ENCODE data around the gene UNC5B.
"Not testable (repeated sequence)": the region's sequence is repeated elsewhere in the genome, so short reads cannot be mapped to it uniquely, and the experiment has no call there.

UNC5B gene

DNA sequence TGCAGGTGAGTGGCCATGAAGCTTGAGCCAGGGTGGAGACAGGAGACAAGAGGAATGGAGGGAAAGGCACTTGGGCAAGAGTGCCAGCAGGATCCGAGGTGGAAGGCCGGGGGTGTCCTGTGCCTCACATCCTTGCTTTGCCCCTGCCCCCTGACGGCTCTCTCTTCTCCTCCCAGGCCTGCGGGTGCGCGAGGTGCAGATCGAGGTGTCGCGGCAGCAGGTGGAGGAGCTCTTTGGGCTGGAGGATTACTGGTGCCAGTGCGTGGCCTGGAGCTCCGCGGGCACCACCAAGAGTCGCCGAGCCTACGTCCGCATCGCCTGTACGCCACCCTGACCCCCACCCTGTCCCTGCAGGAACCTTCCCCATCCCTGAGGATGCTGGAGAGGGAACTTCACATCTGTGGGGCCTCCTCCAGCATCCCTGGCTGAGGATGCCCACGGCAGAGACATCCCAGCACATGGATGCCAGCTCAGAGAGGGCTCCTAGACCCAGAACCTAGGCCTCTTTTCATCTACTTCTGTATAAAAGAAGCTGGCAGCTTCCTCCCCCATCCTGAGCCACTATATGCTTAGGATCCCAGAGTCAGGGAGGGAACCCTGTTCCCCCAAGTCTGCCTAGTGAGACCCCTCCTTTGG is 72.3 kb downstream of the UNC5B start:
- DNase-seq, result no peak

DNA sequence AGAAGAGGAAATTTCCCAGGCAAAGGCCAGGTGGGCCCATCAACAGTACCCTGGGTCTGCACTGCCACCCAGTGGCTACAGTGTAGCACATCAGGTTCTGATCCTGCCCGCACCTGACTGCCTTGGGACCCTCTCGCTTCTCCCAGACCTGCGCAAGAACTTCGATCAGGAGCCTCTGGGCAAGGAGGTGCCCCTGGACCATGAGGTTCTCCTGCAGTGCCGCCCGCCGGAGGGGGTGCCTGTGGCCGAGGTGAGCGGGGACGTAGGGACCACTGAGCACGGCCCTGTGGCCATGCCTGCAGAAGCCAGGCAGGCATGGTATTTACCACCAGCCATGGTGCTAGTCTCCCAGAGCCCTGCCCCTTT is 72.8 kb downstream of the UNC5B start:
- DNase-seq, result peak in 1 of 2 donors; percentile 42

DNA sequence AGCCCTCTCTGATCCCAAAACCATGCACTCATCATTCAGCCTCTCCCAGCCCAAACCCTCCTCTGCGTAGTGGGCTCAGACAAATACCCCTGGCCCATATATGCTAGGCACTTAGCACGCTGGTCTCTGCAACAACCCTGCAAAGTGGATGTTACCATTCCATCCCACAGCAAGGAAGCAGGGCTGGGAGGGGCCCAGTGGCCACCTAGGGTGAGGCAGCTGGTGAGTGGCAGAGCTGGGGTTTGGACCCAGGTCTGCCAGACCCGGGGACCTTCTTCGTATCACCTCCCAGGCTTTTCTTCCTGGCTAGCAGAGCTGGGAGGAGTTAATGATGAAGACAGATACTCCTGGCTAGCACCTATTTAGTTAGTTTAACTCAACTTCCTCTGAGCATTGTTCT is 73.6 kb downstream of the UNC5B start:
- DNase-seq, result no peak

DNA sequence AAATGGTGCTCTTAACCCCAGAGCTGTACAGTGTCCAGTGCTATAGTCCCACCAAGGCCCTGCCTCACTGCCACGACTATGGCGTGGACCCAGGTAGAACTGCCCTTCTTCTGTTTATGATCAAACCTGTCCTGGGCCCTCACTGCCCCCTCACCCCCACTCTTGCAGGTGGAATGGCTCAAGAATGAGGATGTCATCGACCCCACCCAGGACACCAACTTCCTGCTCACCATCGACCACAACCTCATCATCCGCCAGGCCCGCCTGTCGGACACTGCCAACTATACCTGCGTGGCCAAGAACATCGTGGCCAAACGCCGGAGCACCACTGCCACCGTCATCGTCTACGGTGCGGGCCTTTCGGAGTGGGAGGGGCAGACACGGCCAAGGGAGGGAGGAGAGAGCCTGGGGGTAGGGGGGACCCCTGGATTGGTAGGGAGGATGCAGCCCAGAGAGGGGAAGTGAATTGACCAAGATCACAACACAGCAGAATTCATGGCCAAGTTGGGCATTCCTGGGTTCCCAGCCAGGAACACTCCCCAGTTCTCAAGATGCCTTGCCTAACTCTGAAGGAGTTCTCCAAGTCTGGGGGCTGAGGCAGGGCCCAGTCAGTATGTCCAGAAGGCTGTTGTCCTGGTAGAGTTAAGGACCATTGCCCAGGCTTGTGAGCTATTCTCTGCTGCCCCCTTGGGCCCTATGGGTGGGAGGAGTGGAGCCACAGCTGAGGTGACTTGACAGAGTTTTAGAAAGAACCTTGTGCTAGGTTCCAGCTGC is 74.3 kb downstream of the UNC5B start:
- no peak for DNase-seq

DNA sequence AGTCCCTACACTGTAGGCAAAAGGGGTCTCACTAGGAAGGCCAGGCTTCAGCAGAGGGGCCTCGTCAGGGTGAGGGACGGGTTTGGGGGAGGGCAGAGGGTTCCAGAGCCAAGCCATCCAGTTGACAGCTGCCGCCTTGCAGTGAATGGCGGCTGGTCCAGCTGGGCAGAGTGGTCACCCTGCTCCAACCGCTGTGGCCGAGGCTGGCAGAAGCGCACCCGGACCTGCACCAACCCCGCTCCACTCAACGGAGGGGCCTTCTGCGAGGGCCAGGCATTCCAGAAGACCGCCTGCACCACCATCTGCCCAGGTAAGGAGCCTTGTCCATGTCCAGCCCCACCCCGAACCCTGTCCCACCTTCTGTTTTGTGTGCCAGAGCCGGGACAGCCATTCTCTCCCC is 75.1 kb downstream of the UNC5B start:
- no peak for DNase-seq

DNA sequence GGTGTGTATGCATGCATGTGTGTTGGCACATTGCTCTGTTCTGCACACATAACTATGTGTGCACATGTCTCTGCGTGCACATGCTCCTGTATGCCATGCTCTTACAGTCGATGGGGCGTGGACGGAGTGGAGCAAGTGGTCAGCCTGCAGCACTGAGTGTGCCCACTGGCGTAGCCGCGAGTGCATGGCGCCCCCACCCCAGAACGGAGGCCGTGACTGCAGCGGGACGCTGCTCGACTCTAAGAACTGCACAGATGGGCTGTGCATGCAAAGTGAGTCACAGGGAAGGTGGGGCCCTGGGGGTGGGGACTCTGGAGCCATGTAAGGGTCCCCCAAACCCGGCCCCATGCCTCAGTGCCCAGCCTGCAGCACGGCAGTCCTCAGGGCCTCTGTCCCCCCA is 76.1 kb downstream of the UNC5B start:
- DNase-seq, result no peak

DNA sequence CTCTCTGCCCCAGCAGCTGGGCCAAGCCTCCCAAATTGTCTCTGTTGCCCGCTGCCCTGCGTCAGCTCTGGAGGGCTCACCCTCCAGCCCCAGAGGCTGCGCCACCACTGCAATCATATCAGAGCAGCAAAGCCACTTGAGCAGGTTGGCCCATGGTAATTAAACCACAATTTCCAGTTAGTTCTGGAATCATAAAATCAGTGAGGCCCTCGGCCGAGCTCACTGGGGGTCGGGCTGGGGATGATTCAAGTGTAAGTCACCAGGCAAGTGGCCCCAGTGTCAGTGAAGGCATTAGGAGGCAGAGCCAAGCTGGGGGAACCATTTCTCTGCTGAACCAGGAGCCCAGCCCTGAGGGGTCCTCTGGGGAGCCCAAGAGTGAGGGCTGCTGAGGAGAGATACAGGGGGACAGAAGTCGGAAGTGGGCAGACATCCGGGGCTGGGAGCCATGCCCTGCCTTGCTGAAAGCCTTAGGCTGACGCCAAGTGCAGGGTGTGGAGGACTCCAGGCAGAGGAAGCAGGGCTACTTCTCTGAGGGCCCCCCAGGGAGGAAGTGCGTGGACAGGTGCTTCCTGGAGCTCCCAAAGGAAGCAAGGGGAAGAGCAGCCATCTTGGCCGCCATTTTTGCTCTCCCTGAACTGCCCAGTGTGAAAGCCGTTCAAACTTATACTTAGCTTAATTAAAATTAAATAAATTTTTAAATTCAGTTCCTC is 77.2 kb downstream of the UNC5B start:
- no peak for DNase-seq

DNA sequence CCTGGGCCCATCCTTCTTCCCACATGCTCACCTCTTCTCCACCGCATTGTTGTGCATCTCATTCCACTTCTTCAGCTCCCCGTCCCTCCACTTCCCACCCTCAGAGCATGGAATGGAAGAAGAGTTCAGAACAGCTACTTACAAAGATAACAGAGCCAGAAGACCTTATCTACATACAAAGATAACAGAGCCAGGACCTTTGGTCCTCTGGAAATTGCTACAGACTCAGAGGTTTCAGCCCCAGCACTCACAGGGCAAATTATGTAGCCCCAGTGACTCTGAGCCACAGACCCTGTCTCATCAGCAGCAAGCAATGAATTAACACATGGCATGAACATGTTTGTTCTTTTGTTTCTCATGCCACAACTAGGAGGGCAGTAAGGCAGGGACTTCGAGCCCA is 78.0 kb downstream of the UNC5B start:
- DNase-seq, result no peak

DNA sequence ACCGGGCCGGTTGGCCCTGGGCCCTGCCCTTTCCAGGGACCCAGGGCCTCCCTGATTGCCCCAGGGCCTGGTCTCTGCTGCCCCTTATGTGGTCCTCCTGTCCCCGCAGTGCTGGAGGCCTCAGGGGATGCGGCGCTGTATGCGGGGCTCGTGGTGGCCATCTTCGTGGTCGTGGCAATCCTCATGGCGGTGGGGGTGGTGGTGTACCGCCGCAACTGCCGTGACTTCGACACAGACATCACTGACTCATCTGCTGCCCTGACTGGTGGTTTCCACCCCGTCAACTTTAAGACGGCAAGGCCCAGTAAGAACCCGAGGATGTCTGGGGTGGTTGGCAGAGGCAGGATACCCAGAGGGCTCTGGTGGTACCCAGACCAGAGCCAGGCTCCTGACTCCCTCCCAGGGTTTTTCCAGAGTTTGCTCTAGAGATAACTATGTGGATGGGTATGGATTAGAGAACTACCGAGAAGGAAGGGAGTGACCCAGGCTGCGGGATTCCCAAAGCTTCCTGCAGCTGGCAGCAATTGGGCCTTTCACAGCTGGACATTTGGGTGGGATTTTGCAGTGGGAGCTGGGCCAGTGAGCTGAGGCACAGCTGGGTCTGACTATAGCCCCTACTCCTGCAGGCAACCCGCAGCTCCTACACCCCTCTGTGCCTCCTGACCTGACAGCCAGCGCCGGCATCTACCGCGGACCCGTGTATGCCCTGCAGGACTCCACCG is 78.6 kb downstream of the UNC5B start:
- no peak for DNase-seq

DNA sequence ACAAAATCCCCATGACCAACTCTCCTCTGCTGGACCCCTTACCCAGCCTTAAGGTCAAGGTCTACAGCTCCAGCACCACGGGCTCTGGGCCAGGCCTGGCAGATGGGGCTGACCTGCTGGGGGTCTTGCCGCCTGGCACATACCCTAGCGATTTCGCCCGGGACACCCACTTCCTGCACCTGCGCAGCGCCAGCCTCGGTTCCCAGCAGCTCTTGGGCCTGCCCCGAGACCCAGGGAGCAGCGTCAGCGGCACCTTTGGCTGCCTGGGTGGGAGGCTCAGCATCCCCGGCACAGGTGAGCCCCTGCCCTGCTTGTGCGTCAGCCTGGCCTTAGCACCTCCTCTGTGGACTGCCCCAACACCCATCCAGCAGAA is 79.1 kb downstream of the UNC5B start:
- no peak for DNase-seq

DNA sequence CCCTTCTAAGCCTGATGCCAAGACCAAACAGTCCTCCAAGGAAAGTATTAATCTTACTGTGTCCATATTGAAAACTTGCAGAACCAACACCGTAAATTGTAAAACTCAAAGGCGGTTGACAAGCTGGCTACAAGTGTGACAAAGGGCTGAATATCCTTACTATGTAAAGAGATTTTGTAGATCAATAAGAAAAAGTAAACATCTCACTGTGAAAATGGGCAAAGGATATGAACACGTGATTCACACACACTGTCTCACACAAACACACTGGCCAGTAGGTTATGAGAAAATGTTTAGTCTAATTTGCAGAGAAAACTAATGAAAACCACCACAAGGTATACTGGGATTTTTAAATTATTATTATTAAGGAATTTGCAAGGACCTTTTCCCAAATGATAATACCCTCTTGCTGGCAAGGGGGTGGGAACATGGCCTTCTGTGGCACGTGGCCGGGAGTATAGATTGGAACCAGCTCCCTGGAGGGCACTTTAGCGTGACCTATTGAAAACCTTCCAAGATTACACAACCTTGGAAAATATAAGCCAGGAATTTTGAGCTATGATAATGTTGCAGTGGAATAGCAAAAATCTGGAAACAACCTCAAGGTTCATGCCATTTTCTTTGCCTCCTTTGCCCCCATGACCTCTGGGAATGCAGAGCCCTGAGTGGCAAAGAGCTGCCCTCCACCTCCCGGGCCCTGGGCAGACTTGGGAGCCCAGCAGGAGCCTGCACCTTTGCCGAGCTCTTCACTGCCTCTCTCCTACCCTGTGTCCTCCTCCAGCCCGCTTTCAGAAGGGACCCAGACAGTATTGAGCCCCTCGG is 80.5 kb downstream of the UNC5B start:
- no peak for DNase-seq

DNA sequence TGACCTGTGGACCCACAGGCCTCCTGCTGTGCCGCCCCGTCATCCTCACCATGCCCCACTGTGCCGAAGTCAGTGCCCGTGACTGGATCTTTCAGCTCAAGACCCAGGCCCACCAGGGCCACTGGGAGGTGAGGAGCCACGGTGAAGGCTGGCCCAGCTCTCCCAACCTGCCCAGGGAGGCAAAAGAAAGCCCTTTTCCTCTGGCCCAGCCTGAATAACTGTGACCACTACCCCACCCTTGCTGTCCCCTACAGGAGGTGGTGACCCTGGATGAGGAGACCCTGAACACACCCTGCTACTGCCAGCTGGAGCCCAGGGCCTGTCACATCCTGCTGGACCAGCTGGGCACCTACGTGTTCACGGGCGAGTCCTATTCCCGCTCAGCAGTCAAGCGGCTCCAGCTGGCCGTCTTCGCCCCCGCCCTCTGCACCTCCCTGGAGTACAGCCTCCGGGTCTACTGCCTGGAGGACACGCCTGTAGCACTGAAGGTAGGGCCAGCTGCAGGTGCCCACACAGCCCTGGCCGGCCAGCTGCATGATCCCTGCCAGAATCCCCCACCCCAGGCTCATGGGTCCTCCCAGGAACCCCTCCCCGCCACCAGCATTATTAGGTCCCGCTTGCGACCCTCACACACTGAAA is 81.2 kb downstream of the UNC5B start:
- no peak for DNase-seq

DNA sequence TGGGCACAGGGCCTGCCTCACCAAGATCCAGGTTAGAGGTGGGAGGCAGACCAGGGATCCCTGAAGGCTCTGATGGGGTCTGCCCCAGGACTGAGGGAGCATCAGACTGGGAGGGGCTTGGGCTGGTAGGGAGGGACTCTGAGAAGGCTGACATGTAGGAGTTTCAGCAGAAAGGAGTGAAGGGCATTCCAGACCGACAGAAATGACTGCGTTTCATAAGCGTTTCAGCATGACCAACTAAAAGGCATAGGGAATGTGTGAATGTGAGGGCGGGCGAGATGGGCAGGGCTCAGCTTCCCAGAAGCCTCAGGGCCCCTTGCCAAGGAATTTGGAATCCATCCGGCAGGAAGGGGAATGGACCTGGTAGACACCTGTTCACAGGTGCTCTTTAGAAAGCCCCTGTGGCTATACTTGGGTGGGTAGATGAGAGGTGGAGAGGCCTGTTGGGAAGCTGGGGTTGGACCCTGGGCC is 81.8 kb downstream of the UNC5B start:
- no peak for DNase-seq

DNA sequence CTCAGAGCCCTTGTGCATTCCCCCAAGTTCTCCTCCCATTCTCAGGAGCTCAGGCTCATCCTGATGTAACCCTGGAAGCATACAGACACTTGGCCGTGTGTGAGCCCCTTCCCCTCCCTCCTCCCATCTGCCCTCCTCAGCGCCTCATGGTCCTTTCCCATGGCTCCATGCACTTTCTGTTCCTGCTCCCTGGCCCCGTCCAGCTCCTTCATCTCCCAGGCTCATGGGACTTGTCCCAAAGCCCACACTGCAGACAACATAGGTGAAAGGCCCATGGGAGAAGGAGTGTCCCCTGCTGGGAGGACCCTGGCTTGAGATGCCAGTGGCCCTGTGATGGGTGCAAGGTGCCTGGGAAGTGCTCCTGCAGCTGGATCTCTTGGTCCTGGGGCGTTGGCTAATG is 82.5 kb downstream of the UNC5B start:
- no peak for DNase-seq

DNA sequence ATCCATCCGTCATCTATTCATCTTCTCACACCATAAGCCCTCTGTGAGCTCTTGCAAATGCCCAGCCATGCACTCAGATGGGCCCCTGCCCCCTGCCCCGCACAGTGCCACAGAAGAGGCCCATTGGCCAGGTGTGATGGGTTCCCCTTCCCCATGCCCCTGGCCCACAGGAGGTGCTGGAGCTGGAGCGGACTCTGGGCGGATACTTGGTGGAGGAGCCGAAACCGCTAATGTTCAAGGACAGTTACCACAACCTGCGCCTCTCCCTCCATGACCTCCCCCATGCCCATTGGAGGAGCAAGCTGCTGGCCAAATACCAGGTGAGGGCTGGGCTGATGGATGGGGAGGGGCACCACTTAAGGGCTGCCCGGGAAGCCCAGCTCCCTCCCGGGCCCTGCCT is 83.3 kb downstream of the UNC5B start:
- DNase-seq, result no peak

DNA sequence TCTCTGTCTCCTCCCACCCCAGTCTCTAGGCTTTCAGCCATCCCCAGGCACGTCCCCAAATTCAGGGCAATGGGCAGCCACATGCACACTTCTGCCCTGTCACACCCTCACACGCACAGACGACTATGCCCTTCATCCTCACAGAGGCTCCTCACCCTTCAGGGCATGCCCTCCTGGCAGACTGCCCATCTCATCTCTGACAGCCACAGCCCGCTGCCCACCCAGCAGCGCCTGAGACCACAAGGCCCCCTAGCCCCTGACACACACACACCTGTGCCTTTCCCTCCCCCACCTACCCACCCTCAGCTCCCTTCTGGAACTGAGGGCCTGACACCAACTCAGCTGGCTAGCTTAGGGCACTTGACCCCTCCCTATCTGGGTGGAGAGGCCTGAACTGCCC is 83.7 kb downstream of the UNC5B start:
- no peak for DNase-seq

DNA sequence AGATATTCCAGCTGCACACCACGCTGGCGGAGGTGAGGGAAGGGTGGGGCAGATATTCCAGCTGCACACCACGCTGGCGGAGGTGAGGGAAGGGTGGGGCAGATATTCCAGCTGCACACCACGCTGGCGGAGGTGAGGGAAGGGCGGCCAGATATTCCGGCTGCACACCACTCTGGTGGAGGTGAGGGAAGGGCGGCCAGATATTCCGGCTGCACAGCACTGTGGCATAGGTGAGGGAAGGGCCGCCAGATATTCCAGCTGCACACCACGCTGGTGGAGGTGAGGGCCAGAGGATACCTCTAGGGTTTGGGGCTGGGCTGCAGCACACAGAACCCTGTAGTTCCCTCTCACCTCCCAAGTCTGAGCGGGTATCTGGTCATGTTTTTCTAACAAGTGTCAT is 84.4 kb downstream of the UNC5B start:
- not testable (repeated sequence) for DNase-seq

DNA sequence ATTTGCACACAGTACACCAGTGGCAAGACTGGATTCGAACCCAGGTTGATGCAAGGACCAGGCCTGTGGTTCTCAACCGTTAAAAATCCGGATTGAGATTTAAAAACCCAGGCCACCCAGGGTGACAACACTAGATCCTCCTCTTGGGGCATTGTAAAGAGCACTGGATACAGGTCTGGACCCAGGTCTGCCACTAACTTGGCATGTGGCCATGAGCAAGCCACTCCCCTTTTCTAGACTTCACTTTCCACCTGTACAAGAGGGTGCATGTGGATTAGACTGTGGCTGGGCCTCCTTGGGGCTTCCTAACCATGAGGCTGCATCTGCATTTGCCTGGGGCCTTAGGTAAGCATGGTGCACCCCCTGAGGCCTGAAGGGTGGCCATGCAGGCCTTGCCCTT is 85.0 kb downstream of the UNC5B start:
- DNase-seq, result no peak

DNA sequence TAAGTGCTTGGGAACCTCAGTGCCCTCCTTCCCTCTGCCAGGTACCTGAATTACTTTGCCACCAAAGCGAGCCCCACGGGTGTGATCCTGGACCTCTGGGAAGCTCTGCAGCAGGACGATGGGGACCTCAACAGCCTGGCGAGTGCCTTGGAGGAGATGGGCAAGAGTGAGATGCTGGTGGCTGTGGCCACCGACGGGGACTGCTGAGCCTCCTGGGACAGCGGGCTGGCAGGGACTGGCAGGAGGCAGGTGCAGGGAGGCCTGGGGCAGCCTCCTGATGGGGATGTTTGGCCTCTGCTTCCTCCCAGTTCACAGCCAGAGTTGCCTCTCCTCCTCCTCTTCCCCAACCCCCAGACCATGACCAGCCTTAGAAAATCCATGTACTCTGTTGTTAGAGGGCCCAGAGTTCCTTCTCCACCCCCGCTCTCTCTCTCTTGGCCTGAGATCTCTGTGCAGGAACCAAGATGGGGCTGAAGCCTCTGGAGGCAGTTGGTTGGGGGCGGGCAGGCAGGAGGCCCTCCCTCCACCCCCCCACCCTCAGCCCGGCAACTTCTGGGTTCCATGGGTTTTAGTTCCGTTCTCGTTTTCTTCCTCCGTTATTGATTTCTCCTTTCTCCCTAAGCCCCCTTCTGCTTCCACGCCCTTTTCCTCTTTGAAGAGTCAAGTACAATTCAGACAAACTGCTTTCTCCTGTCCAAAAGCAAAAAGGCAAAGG is 86.9 kb downstream of the UNC5B start:
- DNase-seq, result peak; percentile 74 to 82

DNA sequence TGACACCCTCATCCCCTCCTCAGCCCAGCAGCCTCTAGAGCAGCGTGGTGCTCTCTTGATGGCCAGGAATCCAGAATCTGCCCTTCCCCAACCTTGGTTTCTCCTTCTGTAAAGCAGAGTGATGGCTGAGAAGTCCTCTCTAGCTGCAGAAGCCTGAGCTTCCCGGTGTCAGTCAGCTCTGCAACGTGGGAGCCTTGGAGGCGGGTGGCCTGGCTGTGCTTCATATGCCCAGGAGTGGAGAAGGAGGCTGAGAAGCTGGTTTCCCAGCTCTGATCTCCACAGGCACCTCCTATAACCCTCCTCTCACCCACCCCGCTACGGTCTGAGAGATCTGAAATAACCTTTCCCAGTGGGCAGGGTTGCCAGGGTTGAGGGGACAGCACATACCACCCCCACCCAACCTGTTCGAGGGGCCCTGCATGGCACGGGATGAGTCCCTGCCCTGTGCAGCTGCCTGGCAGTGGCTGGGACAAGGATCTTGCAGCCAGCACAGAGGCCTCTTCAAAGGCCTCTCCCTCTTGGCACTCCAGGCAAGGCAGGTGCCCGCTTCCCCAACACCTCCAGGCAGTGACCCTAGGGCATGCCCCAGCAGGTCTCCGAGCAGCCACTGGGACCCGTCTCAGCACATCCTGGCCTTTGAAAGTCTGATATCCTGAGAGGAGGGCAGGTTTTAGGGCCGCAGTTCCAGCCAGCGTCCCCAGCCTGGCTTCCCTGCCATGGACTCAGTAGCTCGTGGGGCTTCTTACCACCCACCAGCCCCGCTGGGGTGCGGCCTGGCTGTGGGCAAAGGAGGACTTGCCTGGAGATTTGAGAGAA is 88.4 kb downstream of the UNC5B start:
- no peak for DNase-seq
